DND-41 (cell line): ENCODE data around the gene PDIA6.

Experiments
- ATAC-seq: fragments of 200-7000 bp; cut with Tn5 transposase; 3 replicates; pipeline ENCODE4 v1.9.1; 2021; ENCODE audit warnings: low read depth; ENCODE audit not compliant: insufficient read depth
- DNase-seq: peaks from one replicate; pipeline ENCODE4 v3.0.0-alpha.2; 2020
- H2AFZ ChIP-seq: 2 replicates; pipeline ENCODE4 v1.6.0; 2012; ENCODE audit warnings: low read depth, low read length
- H3K27ac ChIP-seq: 2 replicates; pipeline ENCODE4 v1.5.1; 2012; ENCODE audit warnings: low read length, inconsistent platforms
- H3K27me3 ChIP-seq: fragments of 200-600 bp; sonication (generic); 2 replicates; pipeline ENCODE4 v1.6.0; 2012; ENCODE audit warnings: low read length, mild to moderate bottlenecking, inconsistent platforms; ENCODE audit not compliant: insufficient read depth, poor library complexity
- H3K36me3 ChIP-seq: 2 replicates; pipeline ENCODE4 v1.5.1; 2012; ENCODE audit warnings: low read length, inconsistent platforms; ENCODE audit not compliant: insufficient read depth
- H3K4me1 ChIP-seq: 2 replicates; pipeline ENCODE4 v1.5.1; 2012; ENCODE audit warnings: mild to moderate bottlenecking, low read length; ENCODE audit not compliant: insufficient read depth
- H3K4me2 ChIP-seq: 2 replicates; pipeline ENCODE4 v1.6.0; 2012; ENCODE audit warnings: mild to moderate bottlenecking, moderate library complexity, low read length, inconsistent platforms; ENCODE audit not compliant: insufficient read depth
- H3K4me3 ChIP-seq, 2 experiments: fragments of 200-600 bp in 1 of 2; shearing (Covaris generic) in 1 of 2; 2 replicates each; pipeline ENCODE4 v1.5.1; 2012 to 2016; ENCODE audit warnings: inconsistent platforms in 2 of 2, low read length in 2 of 2, mild to moderate bottlenecking in 2 of 2, low read depth in 1 of 2, moderate library complexity in 1 of 2
- H3K79me2 ChIP-seq: 2 replicates; pipeline ENCODE4 v1.6.0; 2012; ENCODE audit warnings: low read length, inconsistent platforms; ENCODE audit not compliant: insufficient read depth
- H3K9ac ChIP-seq: 2 replicates; pipeline ENCODE4 v1.6.0; 2012; ENCODE audit warnings: low read depth, mild to moderate bottlenecking, inconsistent platforms, low read length, moderate library complexity
- H3K9me3 ChIP-seq: 2 replicates; pipeline ENCODE4 v1.5.1; 2012; ENCODE audit warnings: low read length, moderate library complexity, mild to moderate bottlenecking, inconsistent platforms; ENCODE audit not compliant: insufficient read depth, severe bottlenecking
- H4K20me1 ChIP-seq: 2 replicates; pipeline ENCODE4 v1.6.0; 2012; ENCODE audit warnings: low read length; ENCODE audit not compliant: insufficient read depth
- CTCF ChIP-seq: IDR thresholded peaks from 2 replicates; pipeline ENCODE4 v1.5.1; 2012; ENCODE audit warnings: borderline replicate concordance, low read length, moderate library complexity, mild to moderate bottlenecking; ENCODE audit not compliant: poor library complexity, severe bottlenecking; ENCODE audit errors: extremely low read depth
- EZH2 ChIP-seq: IDR thresholded peaks from 3 replicates; pipeline ENCODE4 v1.6.1; 2012; ENCODE audit warnings: borderline replicate concordance, low read depth, mild to moderate bottlenecking, moderate library complexity, low read length, inconsistent platforms; ENCODE audit not compliant: severe bottlenecking

Gene PDIA6

GRCh38 chr2:10860814-10861325 lies 48.3 kb upstream of the PDIA6 start:
- H3K9me3 ChIP-seq, result no peaks in the 10 kb centered on the region
- H3K4me1 ChIP-seq, result no peaks in the 10 kb centered on the region
- H3K27me3 ChIP-seq, result peaks cover 39% of the 10 kb centered on the region
- no peaks in the 10 kb centered on the region for H3K36me3 ChIP-seq
- no peaks in the 10 kb centered on the region for H3K79me2 ChIP-seq
- ATAC-seq (no peak), DNase-seq (no peak)
- no peak overlapping the region for H3K9ac ChIP-seq
- H2AFZ ChIP-seq, result no peak overlapping the region
- no peak overlapping the region for H3K4me3 ChIP-seq
- no peaks in the 10 kb centered on the region for H4K20me1 ChIP-seq
- no peak overlapping the region for H3K4me2 ChIP-seq
- TF ChIP-seq EZH2 (no peak), CTCF (no peak)
- H3K27ac ChIP-seq, result no peak overlapping the region

DNA sequence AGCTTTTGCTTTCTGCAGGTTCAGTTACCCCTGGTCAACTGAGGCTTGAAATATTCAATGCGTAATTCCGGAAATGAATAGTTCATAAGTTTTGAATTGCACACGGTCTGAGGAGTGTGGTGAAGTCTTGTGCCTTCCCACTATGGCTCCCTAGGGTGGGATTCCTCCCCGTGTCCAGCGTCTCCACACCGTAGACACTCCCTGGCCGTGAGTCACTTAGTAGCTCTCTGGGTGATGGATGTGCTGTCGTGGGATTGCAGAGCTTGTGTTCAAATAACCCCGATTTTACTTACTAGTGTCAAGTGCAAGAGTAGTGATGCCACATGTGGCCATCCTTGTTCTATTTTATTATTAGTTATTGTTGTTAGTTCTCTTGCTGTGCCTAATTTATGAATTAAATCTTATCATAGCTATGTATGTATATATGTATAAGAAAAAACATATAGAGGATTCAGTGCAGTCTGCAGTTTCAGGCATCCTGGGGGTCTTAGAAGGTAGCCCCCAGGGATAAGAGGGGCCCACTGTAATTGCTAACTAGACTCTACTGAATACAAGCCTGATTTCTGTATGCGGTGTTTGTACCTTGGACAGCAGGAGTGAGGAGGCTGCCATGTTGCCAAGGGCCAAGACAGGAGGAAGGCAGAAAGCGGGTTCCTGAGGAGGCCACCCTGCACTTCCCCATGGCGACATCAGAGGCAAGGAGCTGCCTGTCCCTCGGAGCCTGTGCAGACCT lies 47.7 kb upstream of the PDIA6 start:
- Histone ChIP-seq H3K4me1 (no peaks in the 10 kb centered on the region), H3K27me3 (peaks cover 33% of the 10 kb centered on the region), H3K4me2 (no peak overlapping the region), H3K9ac (no peak overlapping the region), H3K79me2 (no peaks in the 10 kb centered on the region), H3K27ac (no peak overlapping the region), H3K9me3 (no peaks in the 10 kb centered on the region), H4K20me1 (no peaks in the 10 kb centered on the region), H2AFZ (no peak overlapping the region), H3K4me3 (no peak overlapping the region), H3K36me3 (no peaks in the 10 kb centered on the region)
- TF ChIP-seq CTCF (no peak), EZH2 (no peak)
- DNase-seq, result no peak
- no peak for ATAC-seq

GRCh38 chr2:10859278-10859677 lies 46.7 kb upstream of the PDIA6 start:
- Histone ChIP-seq H3K27ac (no peak overlapping the region), H3K4me2 (no peak overlapping the region)

More at GRCh38 chr2:10859278-10859677, 46.7 kb upstream of the PDIA6 start:
- no peak overlapping the region for H3K4me3 ChIP-seq
- no peaks in the 10 kb centered on the region for H4K20me1 ChIP-seq
- peaks cover 24% of the 10 kb centered on the region for H3K27me3 ChIP-seq
- H3K79me2 ChIP-seq, result no peaks in the 10 kb centered on the region
- no peaks in the 10 kb centered on the region for H3K9me3 ChIP-seq
- no peaks in the 10 kb centered on the region for H3K36me3 ChIP-seq
- H3K9ac ChIP-seq, result no peak overlapping the region
- TF ChIP-seq CTCF, result no peak
- no peak for TF ChIP-seq EZH2
- H3K4me1 ChIP-seq, result no peaks in the 10 kb centered on the region
- no peak for DNase-seq
- ATAC-seq, result no peak
- no peak overlapping the region for H2AFZ ChIP-seq
